NCI-H1930 (cell line): ENCODE data around the gene BMF.

Experiments used
- DNase-seq, 2 experiments: peaks; one replicate each; lab custom pipeline; 2025; lab: John Stamatoyannopoulos, UW

The BMF gene

DNA sequence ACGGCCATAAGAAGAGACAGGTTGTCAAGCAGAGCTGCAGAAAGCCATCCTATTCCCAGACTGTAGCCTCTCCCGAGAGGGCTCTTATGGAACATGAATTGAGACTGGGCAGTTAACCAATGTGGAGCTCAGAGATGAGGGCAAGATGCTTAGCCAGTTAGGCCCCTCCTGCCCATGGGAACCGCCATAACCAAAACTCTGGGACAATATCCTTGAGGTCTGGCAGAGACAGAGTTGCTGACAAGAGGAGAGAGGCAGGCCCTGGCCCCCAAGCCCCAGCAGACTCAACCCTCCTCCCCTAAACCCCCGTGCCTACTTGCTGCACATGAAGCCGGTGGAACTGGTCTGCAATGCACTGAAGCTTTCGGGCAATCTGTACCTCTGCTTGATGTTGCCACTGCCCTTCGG is 4.8 kb downstream of the BMF start:
- no peak for DNase-seq

DNA sequence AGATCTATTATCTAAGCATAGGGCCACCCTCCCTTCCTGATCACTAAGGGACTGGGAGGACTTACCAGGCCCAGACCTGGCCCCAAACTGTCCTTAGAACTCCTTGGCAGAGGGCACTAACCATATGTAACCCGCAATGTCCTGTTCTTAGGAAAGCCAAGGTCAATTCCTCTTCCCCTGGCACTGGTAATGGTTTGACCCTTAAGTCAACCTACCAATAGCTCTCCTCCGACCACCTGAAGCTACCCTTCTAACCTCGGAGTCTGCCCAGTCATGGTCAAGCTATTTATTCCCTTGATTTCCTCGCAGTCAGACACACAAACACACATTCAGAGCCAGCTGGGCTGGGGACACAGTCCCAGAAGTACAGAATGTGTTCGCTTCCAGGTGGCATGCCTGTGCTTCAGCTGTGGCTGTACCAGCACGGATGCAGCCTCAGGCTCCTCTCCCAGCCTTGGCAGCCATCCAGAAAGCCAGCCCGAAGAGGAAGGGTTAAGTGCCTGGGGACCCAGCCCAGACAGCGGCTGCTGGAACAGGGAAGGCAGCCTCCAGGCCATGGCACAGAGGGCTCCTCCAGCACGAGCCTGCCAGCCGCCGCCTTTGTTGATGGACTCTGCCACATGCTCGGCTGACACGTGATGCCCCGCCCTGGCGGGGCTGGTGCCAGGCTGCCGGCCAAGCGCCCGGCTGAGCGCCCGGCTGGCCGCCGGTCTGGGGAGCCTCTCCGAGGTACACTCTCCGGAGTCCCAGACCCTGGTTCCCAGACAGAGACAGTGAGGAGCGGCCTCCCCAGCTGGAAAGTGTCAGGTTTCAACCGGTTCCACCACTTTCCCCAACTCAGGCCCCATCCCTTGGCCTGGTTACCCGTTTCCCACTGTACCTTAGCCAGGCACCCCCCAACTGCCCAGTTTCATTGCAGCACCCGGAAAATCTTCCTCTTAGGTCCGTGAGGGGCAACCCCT is 5.5 kb downstream of the BMF start:
- no peak for DNase-seq

DNA sequence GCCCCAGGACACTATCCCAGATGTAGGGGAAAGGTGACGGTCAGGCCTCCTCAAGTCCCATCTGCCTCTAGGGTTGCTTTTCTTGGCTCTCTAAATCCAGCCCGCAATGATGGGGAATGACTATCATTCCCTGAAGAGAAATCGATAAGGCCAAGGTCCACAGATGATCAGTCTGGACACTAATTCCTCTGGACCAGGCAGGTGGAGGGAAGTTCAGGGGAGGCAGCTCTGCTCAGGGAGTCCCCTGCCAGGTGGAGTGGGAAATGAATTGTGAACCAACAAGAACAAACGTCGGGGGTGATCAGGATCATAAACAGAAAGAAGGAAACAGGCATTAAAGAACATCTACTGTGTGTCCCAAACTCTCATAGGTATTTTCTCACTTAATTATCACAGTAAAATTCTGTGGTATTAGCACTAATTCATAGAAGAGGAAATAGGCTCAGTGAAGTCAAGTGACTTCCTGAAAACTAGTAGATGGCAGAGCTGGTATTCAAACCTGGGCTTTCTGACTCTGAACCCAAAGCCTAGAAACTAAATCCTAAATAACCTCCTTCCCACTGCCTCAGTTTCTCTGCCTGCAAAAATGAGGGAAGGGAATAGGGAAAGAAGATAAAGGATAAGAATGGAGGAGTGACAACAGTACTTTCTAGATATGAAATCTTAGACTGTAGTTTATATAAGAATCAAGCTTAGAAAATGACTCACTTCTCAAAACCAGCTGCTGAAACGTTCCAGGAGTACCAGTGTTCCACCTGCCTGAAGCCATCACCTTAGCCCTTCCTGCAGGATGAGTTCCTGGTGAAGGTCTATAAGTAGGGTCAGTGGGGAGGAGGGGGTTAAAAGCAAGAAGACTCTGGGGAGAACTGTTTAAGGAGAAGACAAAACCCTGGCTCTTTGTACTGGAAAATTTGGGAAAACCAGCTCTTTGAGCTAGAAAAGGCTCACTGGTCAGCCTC is 7.5 kb downstream of the BMF start:
- DNase-seq: no peak

DNA sequence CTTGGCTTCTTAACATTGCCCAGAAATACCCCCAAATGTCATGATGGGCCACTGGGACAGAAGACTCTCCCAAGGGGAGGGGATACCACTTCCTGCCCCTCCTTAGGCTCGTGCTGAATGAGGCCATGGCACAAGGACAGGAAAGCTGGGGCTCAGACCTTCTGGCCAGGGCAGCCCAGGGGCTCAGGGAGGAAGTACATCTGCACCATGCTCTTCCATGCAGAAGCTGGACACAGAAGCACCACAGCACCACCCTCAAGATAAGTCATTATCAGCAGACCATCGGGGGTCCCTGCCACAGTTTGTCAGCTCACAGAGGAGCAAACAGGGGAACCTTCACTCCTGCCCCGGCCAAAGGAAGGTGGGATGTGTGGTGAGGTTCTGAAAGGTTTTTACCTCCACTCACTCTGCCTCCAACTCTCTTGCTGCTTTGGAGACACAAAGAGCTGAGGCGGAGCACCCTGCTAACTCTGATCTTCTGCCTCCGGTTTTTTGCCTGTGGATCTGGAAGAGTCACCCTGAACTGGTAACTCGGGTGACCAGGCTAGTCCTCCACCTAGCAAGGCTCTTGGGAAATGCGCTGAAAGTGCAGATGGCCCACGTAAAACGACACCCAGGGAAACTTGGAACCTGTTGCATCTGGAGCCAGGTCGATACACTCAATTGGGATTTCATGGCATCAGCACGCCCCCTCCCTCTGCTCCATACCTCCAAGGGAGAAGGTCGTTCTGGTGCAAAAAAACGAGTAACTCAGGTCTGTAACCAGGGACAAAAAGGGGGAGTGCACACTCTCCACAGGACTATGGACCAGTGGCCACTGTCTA is 8.3 kb downstream of the BMF start:
- DNase-seq: no peak

DNA sequence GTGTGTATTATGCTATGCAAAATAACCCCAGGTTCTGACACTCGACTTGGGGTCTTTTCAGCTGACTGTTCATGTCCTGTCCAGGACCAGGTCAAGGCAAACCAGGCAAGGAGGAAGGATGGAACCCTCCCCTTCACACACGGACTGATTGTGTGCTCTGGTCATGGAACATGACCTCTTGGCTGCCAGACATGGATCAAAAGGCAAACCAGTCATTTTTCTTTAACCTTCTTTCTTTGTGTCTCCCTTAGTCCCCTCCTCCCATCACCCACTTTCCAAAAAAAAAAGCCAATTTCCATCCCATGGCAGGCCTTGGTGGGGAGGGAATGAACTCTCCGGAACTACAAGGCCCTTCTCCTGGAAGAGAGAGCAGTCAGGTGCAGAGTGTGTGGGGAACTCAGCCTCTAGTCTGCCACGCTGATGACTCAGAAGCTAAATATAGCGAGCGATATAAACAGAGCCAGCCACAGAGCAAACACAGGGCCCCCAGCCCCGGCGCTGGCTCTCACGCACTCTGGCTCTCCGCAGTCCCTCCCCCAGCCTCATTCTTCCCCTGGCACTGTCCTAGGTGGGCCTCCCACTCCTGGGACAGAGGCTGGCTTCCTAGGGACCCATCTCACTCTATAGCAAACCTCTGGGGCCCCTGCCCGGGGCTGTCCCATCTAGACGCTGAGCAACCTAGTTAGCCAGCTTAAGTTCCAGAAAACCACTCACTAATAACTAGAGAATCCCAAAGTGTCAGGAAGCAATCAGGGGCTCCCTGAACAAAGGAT is 10.0 kb downstream of the BMF start:
- peak; percentile 44 to 79 for DNase-seq

DNA sequence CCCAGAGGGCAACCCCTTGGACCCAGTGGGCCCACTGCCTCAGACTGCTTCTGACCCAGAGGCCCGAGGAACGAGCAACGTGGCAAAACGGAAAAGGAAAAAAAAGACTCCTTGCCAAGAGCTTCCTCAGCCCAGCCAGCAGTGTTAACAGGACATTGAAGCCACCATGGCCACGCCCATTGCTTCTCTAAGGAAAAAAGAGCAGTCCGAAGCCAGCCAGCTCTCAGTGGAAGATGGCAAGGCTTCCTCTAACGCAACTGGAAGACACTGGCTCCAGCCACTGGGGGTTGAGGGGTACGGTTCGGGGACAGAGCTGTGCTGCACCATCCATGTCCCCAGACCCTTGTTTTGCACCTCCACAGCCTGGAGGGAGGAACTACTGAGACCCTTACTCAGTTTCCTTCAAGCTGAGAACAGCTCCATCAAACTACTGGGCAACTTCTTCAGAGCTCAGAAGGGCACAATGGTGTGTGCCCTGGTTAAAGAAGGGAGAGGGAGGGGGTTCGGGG is 10.7 kb downstream of the BMF start:
- no peak for DNase-seq

DNA sequence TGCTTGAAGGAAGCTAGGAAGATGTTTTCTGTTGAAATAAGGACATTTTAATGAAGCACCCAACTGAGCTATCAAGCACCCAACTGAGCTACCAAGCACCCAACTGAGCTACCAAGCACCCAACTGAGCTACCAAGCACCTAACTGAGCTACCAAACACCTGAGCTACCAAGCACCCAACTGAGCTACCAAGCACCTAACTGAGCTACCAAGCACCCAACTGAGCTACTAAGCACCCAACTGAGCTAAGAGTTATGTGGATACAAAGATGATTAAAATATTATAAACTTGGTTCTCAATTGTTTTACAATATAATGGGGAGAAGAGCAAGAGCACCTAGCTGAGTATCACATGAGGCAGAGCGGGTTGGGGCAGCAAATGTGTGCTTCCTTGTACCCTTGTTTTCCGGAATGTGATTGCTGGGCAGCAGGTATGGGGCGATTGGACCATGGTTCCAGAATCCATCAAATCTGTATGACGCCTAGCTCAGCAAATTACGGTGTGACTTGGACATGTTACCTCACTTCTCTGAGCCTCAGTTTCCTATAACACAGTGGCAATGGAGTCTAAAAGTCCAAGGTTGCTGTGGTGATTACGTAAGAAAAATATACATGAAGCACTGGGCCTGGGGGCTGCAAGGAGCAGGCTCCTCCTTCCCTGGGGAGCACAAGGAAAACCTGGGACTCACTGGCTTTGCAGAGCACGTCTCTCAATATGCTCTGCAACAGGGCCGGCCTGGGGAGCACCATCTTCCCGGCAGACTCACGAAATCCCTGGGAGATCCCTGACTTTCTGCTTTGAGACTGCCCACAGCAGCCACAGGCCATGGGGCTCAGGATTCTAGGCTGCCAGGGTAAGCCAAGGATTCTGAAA is 11.3 kb downstream of the BMF start:
- no peak for DNase-seq

DNA sequence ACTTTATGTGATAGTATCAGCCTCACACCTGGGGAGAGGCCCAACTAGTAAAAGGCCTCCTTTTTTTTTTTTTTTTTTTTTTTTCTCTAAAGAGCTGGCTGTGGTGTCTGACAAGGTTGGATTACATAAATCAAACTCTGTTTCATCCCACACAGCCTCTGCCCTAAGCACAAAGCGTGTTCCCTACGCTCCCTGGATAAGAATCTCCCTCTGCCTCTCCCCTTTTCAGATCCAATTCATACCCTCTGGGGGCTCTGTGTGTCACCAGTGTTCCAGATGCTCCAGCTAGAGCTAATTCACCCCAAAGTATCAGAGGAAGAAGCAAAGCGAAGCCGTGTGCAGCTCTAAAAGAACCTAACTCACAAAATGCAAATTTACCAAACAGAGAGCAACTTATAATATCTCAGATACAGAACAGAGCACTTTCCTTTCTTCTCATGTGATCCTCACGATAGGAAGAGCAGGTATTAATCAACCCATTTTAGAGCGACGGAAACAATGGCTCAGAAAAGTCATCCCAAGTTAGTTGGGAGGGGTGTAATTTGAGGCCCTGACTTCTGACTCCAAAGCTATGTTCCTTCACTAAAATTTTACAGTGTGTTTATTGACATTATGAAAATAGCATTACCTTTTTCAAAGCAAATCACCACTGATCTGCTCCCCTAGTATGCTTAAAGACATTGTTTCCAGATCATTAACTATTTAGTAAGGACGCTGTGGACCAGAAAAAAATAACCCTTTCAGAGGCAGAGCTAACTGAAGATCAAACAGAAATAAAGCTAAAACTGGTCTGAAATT is 12.4 kb downstream of the BMF start:
- DNase-seq: no peak

DNA sequence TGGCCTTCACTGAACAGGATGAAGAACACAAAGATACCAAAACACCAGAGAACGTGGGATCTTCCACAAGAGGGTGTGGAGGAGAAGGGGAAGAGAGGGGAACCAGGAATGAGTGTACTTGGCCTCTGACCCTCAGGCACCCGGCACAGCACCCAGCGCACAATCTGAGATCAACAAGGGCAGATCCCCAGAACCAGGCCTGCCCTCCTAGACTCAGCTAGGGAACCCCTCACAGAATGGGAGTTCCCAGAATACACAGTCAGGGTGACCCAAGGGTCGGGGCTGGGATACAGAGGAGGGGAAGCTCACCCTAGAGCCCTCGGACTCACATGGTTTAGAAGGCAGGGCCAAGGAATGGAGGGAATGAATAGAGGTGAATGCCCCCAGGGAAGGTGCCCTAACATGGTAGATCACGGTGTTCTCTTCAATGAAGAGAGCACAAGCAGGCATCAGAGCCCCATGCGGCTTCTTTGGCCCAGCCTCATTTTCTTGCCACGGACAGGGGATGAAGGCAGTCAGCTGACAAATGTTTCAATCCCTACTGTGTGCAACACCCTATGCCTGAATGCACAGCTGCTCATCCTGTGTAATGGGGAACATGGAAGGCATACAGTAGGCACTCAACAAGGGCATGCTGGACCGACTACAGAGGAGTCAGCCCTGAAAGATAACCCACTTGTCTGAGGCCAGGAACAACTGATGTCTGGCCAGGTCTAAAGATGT is 13.1 kb downstream of the BMF start:
- DNase-seq: no peak

DNA sequence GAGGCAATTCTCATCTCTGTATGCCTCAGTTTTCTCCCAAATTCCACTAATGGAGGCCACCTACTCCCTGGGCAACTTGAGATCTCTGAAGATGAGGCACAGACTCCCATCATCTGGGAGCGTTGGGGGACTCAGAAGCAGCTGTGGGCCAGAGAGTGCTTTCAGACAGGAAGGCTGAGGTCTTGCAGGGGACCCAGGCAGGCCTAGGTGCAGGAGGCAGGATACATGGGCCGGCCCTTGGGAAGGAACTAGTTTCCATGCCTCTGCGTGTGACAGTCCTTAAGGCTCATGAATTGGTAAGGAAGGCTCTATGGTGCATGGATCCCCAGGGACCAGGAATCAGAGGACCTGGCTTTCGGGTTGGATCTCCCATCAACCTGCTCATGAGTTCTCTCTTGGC is 14.5 kb downstream of the BMF start:
- DNase-seq: no peak

DNA sequence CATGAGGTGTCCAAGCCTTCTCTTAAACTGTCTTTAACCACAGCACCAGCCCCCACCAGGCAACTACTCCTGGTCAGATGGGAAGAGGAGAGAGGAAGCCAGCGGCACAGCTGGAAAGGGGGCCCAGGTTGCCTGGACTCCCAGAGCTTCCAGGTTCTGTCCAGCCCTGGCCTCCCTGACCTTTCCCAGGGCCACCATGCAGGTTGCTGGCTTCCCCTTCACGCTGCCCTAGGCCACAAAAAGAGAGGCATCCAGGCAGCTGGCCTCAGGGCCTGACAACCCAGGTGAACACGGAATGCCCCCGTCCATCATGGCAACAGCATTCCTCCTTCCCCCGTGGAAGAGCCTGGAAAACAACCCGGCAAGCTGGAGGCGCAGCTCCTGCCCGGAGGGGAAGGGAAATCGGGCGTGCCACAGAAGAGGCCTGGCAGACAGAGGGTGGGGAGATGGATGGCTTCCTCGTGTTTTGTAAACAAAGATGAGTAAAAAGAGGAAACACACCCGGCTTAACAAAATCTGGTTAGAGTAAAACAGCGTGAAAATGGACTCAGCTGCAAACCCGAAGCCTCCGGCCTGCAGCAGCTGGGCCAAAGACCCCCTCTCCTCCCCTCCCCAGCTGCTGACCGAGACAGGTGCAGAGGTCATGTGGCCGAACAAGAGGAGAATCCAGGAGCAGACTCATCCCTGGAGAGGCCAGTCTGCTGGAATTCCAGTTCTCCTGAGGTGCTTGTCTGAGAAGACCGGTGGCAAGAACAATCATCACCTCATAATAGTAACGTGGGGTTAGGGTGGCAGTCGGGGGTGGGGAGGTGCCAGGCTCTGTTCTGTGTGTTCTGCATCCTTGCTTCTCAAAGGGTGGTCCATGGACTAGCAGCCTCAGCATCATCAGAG is 15.5 kb downstream of the BMF start:
- no peak for DNase-seq

DNA sequence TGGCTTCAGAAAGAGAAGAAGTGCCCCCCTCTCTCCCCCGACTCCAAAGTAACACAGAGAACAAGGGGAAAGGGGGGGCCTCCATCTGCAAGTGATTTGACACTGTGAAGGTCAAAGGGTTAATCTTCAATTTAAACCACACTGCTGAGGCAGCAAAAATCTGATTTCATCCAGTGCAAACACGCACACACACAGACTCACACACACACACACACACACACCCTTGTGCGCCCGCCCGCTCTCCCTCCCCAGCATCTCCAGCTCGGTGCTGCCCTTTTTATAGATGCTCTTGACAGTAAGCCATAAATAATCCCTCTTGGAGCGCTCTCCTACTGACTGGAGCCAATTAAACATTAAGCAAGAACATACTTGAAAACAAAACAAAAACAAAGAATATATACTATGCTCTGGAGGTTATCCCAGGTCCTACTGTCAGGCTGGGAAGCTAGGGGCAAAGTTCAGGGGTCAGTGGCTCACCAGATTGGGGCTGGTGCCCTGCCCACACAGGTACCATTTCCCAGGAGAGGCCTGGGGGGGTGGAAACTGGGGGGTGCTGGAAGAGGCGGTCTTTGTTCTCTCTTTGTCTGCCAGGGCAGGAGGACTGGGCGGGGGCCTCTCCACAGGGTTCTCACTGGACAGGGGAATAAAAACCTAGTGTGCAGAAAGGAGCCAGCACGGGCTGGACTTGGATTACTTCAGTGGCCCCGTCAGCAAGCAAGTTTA is 16.3 kb downstream of the BMF start:
- no peak for DNase-seq

DNA sequence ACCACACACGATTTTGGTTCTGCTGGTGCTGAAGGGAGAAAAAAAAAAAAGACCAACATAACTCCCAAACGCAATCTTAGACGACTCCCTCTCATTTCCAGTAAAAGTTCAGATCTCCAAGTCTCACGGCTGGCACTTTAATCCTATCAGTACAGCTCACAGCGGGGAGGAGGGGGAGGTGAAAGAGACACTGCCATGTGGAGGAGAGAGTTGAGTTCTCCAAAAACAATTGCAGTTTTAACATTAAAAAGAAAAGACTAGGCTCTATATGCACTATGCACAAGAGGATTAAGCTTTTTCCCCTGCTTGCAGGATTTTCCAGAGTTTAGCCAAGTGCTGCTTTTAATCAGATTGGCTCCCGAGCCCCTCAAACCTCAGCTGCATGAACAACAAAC is 16.8 kb downstream of the BMF start:
- no peak for DNase-seq

DNA sequence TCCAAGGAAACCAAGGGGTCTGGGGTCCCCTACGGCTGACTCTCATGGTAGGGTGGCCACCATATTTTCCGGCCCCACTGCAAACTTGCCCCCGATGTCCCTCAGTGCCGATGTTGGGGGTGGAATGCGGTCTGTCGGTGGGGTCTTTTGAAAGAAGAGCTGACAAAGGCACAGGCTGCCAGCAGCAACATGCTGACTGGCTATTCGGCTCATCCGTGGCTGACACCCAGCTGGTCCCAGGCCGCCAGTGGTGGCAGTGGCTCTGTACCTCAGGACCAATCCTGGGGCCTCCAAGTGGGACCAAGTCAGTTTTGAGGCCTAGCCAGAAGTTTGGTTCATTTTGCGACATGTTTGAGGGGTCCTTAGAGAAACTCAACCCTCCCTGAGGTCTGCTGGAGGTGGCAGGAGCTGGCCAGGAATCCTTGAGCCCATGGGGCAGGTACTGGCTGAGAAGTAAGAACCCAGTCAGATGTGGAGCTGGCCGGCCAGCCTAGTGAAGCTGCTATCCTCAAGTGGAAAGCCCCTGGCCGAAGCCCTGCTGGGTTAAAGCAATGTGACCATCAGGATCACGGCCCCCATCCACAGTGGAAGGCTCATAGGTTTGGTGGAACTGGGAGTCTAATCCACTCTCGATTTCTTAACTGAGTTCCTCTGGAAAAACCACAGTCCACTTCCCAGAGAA is 17.8 kb downstream of the BMF start:
- no peak for DNase-seq

DNA sequence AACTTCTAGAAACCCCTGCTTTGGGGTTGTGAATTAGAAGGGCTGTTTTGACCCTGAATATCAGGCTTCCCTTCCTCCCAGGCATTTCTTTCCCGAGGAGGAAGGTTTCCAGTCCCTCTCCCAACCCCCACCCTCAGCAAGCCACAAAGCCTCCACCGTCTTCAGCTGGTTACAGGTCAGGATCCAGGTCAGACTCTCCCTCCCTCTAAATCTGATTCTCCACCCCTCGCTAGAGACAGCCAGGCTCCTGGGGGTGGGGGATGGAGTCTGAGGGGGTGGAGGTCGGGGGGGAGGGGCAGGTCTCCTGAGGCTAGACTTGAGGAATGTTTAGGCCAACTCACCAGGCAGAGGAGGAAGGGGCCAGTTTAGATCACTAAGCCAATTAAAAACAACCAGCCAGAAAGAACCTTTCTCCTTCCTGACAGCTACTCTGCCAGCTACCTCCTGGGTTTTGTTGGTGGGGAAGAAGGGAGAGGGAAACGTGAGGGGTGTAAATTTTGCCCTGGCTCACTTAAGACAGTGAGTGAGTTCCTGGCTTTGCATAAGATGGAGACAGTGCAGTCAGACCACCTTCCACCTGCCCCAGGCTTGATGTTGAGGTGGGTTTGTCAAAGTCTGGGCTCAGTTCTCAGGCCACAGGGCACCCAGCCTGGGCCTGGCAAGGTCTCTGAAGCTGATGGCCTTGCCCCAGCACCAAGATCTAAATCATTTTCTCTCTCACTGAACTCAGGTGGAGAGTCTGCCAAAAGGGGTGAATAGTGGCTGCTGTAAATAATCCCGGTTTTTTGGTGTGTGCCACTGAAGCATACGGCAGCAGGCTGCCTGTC is 19.5 kb downstream of the BMF start:
- no peak for DNase-seq
